CD4-positive, alpha-beta T cell treated with Interleukin-4 for 1 hour (primary cell): ENCODE data around the gene CTNNA3.
"Not testable (repeated sequence)": the region's sequence is repeated elsewhere in the genome, so short reads cannot be mapped to it uniquely, and the experiment has no call there.

Experiments
- DNase-seq, 2 donors: peaks; one replicate each; pipeline ENCODE4 v3.0.0-alpha.2; 2020 to 2022

CTNNA3 gene

DNA sequence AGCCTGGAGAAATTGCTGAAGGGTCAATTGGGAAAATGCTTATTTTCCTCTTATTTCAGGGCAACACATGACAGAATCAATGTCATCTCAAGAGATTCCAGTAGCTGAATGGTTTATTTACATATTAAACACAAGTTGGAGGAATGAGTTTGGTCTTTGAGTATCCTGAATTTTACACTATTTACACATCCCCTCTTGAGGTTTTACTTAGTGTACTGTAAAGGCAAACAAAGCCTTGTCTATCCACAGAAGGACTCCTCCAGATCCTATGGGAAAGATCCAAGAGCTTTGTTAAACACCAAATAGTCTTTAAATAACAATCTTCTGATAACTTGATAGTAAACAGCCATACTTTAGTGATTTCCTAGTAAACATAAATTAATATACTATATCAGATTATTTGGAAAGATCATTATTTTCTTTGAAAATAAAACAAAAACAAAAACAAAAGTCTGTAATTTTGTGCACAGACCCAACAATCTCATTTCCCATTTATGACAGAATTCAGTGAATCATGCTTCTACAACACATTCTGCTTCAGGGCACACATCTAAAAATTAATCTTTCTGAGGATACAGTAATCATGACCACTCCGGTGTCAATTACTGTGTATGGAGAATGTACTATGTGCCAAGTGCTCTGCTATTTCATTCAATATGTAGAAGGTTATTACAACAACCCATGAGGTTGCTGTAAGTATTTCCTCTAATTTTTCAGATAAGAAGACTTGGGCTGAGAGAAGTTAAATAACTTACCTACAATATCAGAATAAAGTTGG, 1345.2 kb downstream of the CTNNA3 start:
- DNase-seq: no peak

DNA sequence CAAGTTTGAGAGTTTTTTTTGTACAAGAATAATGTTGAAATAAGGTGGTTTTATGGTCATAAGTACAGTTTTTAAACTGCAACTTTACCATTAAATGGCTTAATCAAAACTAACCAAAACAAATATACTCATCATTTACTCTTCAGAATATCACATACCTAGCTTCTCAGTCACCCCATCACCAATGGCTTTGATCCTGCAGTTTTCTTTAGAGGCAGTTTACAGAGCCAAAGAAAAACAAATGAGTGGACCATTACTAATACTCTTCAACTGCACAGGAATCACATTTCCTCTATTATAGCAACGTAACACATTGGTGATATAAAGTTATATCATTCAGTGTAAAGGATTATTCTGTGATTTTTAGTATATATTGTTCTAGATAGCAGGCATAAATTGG, 1346.3 kb downstream of the CTNNA3 start:
- DNase-seq: no peak

DNA sequence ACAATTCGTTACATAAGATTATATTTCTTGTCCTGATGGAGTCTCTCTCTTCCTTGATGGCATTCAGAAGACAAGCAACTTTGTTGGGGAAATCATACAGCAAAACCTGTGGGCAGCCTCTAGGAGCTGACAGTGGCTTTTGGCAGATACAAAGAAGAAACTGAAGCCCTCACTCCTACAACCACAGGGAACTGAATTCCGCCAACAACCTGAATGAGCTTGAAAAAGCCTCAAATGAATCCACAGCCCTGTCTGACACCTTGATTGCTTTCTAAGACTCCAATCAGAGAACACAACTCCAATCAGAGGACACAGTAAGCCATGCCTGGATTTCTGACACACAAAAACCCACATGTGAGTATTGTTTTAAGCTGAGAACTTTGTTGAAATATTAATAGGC, 1346.9 kb downstream of the CTNNA3 start:
- no peak for DNase-seq

GRCh38 chr10:66337211-66337610, 1358.8 kb downstream of the CTNNA3 start:
- DNase-seq: no peak

DNA sequence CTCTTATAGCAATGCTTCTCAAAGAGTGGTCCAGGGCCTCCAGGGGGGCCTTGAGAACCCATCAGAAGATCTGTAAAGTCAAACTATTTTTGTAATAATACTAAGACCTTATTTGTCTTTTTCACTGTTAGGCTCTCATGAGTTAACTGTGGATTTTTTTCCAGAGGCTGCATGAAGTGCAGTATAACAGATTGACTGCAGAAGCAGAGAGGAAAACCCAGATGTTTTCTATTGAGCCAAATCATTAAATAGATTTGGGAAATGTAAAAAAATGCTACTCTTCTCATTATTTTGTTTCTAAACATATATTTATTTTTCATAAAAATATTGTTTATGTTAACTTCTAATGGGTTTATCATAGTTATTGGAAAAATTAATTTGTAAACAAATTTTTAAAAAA, 1359.2 kb downstream of the CTNNA3 start:
- DNase-seq: no peak

DNA sequence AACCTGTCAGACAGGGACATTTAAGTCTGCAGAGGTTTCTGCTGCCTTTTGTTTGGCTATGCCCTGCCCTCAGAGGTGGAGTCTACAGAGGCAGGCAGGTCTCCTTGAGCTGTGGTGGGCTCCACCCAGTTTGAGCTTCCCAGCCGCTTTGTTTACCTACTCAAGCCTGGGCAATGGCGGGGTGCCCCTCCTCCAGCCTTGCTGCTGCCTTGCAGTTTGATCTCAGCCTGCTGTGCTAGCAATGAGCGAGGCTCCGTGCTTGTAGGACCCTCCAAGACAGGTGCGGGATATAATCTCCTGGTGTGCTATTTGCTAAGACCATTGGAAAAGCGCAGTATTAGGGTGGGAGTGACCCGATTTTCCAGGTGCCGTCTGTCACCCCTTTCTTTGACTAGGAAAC, 1360.2 kb downstream of the CTNNA3 start:
- not testable (repeated sequence) for DNase-seq

DNA sequence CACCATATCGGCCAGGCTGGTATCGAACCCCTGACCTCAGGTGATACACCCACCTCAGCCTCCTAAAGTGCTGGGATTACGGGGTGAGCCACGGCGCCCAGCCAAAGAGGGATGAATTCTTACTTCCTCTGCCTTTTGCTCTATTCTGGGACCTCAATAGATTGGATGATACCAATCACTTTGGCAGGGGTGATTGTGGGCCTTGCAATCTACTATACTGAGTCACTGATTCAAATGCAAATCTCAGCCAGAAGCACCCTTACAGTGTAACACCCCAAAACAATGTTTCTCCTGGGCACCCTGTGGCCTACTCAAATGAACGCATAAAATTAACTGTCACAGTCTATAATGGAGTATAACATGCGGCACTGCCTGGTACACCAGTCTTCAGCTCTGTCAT, 1366.8 kb downstream of the CTNNA3 start:
- DNase-seq: no peak

GRCh38 chr10:66326876-66327275, 1369.1 kb downstream of the CTNNA3 start:
- no peak for DNase-seq

DNA sequence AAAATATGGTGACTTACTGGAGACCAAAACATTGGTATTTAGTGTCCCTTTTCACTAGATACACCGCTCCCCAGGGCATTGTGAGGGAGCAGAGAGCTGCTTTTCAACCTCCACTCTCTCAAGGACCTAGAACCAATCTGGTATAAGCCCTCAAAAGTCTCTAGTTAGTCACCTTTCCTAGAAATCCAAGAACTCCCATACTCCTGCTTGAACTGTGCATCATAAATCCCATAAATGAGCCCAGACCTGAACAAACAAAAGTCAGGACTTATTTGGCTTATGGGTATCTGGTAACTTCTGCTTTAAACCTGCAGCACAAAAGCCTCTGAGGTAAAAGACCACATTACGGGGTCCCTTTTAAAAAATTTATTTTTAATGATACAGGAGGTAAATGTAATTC, 1373.2 kb downstream of the CTNNA3 start:
- DNase-seq: no peak

GRCh38 chr10:66321723-66322665, 1374.0 kb downstream of the CTNNA3 start:
- no peak for DNase-seq

- DNase-seq: no peak
Measured at GRCh38 chr10:66318761-66319160, 1377.2 kb downstream of the CTNNA3 start.

DNA sequence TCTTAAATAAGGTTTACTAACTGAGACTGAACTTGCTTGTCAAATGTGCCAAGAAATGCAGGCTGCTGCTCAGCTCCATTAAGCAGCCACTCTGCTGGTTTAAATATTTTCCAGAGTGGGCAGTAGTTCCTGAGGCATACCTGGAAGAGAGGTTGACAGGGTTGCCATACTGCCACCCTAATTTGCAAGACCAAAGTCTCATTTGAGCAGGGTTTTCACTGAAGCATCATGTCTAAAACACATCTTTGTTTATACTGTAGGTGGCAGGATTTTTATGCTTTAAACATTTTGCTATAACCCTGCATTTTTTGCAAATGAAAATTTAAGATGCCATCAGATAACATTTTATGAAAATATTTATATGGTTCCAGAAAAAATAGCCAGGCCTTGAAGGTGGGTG, 1388.2 kb downstream of the CTNNA3 start:
- no peak for DNase-seq

- no peak for DNase-seq
Measured at GRCh38 chr10:66301078-66301477, 1394.9 kb downstream of the CTNNA3 start.

DNA sequence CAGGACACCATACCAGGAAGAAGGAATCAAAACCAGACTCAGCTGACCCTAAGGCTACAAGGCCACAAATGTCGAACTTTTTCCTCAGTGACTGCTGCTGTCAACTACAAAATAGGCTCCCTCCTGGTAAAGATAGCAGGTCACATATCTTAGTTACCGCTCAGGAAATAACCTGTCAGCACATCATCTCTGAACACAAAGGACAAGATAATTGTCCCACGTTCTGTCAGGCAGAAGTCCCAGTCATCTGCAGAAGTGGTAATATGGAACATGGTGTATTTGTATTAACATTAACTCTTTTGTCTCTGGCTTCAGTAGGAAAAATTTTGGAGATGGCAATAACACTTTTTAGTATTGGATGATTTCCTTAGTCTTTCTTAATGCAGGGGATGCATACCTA, 1400.4 kb downstream of the CTNNA3 start:
- DNase-seq: no peak

DNA sequence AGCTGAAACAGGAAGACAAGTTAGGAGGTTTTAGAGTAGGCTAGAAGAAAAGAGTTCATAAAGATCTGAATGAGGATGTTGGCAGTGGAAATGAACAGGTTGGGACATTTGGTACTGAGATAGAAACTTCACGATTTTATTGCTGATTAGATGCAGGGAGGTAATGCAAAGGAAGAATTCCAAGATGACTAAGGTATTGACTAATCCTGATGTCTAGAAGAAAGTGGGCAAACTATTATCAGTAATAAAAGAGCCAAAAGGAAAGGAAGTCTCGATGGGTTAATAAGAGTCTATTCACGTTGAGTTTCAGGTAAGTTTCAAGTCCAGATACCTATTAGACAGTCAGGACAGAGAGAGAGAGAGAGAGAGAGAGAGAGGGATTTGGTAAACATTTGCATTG, 1401.5 kb downstream of the CTNNA3 start:
- DNase-seq: no peak

GRCh38 chr10:66292922-66293321, 1403.1 kb downstream of the CTNNA3 start:
- DNase-seq: no peak

DNA sequence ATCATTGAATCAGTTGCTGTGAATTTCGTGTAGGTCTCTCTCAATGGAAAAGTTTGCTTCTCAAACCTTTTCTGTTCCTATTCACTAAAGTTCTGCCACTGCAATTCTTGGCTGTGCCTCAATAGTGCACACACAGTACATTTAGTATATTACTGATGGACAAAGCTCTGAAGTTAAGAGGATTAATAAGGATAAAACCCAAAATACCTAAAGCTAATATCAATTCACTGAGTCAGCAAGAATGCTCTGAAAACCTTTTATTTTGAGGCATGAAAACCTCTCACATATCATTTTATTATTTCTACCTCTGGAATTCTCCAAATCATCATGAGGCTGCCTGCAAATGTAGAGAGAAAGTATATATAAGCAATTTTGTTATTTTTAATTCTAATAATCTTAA, 1403.5 kb downstream of the CTNNA3 start:
- DNase-seq: no peak

- no peak for DNase-seq
Measured at GRCh38 chr10:66291133-66291532, 1404.9 kb downstream of the CTNNA3 start.

- no peak for DNase-seq
Measured at GRCh38 chr10:66284621-66285020, 1411.4 kb downstream of the CTNNA3 start.

DNA sequence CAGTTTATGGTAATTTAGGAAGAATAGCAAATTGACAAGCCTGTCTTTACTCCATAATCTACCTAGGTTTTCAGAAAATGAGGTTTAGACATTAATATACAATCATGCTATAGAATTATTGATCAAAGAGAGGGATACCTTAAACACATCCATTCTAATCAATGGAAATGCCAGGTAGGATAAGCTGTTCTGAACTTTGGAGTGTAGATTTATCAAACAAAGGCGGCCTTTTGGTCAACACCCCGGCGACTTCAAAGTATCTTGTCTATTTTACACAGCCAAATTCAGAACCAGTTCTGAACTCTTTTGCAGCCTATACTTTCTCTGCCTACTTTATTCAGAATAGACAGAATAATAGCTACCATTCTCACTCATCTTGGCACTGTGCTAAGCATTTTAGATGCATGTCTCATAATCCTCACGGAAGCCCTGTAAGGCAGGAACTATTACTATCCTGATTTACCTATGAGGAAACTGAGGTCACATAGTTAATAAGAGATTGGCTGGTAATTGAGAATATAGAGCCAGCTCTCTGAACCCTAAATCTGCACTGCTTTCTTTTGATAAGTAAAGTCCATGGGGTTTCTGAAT, 1412.0 kb downstream of the CTNNA3 start:
- DNase-seq: no peak

GRCh38 chr10:66283064-66283463, 1412.9 kb downstream of the CTNNA3 start:
- DNase-seq: no peak

- no peak for DNase-seq
Measured at GRCh38 chr10:66281327-66281726, 1414.7 kb downstream of the CTNNA3 start.

DNA sequence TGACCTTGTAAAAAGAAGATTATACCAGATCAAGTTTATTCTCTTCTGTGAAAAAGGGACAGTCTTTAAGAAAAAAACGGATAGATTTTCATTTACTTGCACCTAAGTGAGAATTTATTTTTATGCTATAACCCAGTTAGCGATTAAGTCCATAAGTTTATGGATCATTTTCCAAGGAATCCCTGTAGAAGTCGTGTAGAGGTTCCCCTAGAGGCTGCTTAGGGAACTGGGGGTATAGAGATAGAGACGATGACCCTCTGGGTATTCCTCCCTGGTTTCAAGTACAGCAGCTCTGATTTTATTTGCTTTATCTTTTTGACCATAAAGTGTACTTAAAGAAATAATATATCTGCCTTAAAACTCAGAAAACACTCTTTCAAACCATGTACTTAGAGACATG, 1418.5 kb downstream of the CTNNA3 start:
- no peak for DNase-seq
